ENCODE results near the gene ANXA10. TPM values are rescaled to one million over a fixed set of nuclear protein-coding genes. Genes with fewer than 3 reads are reported as not detected.

The ANXA10 gene
- total and polyA plus RNA-seq, 2 of the 4 experiments (the other 2 are of a cell fraction): 0.44 to 0.72 TPM

DNA sequence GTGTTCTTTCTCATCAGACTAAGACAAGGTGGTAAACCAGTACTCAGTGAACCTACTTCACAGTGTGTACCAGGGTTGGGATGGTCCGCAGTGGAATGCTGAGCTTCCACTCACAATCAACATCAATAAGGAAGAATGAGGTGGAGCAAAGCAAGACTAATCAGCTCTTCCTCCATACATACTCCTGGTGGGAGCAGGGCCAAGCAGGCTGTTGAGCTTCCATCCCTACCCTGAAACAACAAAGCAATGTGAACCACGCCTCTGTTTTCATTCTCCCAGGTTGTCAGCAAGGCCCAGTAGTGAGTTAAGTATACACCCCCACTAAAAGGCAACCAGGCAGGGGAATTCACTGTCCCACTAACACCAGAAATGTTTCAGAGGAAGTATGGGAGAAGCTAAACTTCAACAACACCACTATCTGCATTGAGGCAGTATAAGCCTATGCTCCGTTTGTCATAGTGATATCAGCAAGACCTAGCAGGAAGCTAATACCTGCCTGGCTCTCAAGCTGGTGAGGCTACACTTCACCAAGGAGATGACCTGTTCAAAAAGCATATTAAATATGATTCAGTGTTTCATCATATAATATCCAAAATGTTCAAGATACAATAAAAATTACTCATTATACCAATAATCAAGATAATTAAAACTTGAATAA lies 116.7 kb downstream of the ANXA10 start:
- dilution Hi-C loops (cut with HindIII; ENCODE audit: low sequenced_read_pairs, unreplicated experiment) (no loop called here), intact Hi-C loops (cut with micrococcal nuclease) (no loop called here), in situ Hi-C loops (cut with MboI; ENCODE audit: low sequenced_read_pairs) (no loop called here)
- Histone ChIP-seq H2BK5ac (ENCODE audit: low read depth, low read length, poor library complexity, severe bottlenecking) (no peak overlapping the region), H3K4me3 (ENCODE audit: insufficient read depth, low read depth, low read length) (no peak overlapping the region), H3K9me1 (ENCODE audit: insufficient read depth, low read length) (no peaks in the 10 kb centered on the region), H3K4ac (ENCODE audit: low read depth, low read length) (no peak overlapping the region), H3K79me1 (ENCODE audit: low read depth in 1 of 2, low read length in 2 of 2) (no peaks in the 10 kb centered on the region), H3K9ac (ENCODE audit: low read depth, low read length) (no peak overlapping the region), H2BK120ac (ENCODE audit: low read depth, low read length) (no peak overlapping the region), H3K36me3 (ENCODE audit: control insufficient read depth, insufficient read depth, low read length) (no peaks in the 10 kb centered on the region), H3K4me1 (ENCODE audit: control insufficient read depth, insufficient read depth, low read length) (no peaks in the 10 kb centered on the region), H3K56ac (ENCODE audit: extremely low read depth, insufficient read depth, low read length) (no peak overlapping the region), H4K91ac (ENCODE audit: insufficient read depth, low read depth, low read length) (no peak overlapping the region), H2BK20ac (ENCODE audit: low read depth, low read length) (no peak overlapping the region), H2AK5ac (ENCODE audit: low read depth, low read length) (no peak overlapping the region), H3K4me2 (ENCODE audit: low read depth, low read length) (no peak overlapping the region), H2AK9ac (replicated peaks; ENCODE audit: low read depth, low read length, poor library complexity) (peak overlapping the region; percentile 44), H4K5ac (ENCODE audit: low read depth, low read length) (no peak overlapping the region), H3K18ac (ENCODE audit: low read depth, low read length) (no peak overlapping the region), H3K23ac (ENCODE audit: low read depth, low read length) (no peak overlapping the region), H4K8ac (ENCODE audit: low read depth in 2 of 2, low read length in 2 of 2) (no peak overlapping the region), H3K14ac (replicated peaks; ENCODE audit: low read depth, low read length) (no peak overlapping the region), H3K9me3 (ENCODE audit: control insufficient read depth, insufficient read depth, low read length) (peaks cover 3% of the 10 kb centered on the region; the same call in 1 of the 2 replicates), H2AFZ (replicated peaks; ENCODE audit: low read length, poor library complexity) (no peak overlapping the region), H4K20me1 (ENCODE audit: insufficient read depth, low read length) (no peaks in the 10 kb centered on the region), H2BK15ac (ENCODE audit: low read depth, low read length) (no peak overlapping the region), H3K27me3 (ENCODE audit: control insufficient read depth, insufficient read depth, low read length) (no peaks in the 10 kb centered on the region), H3K27ac (ENCODE audit: insufficient read depth, low read length) (no peak overlapping the region)
- ATAC-seq (ENCODE audit: low read depth) (no peak), DNase-seq (no peak)
- POLR2A ChIA-PET (ENCODE audit: unreplicated experiment): no interaction called here
- CTCF ChIA-PET: interaction anchor here (0.6 kb wide), 2 partner anchors 116 to 534 kb away, joined by 3 read pairs; no protein-coding TSS in a partner anchor
- BruUV-seq (replicated peaks): no TSS peak
- TF ChIP-seq, protein P1, sequence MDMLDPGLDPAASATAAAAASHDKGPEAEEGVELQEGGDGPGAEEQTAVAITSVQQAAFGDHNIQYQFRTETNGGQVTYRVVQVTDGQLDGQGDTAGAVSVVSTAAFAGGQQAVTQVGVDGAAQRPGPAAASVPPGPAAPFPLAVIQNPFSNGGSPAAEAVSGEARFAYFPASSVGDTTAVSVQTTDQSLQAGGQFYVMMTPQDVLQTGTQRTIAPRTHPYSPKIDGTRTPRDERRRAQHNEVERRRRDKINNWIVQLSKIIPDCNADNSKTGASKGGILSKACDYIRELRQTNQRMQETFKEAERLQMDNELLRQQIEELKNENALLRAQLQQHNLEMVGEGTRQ (IDR thresholded peaks at IDR 0.05; ENCODE audit: low read depth, low read length): no peak
- TF ChIP-seq MAZ (IDR thresholded peaks at IDR 0.05; ENCODE audit: borderline replicate concordance, low read depth, low read length): no peak
- no peak for TF ChIP-seq MXI1 (IDR thresholded peaks at IDR 0.05; ENCODE audit: borderline replicate concordance, low read depth, low read length)
- TF ChIP-seq FOS (IDR thresholded peaks at IDR 0.05; ENCODE audit: low read depth, low read length): no peak
- TF ChIP-seq CEBPB (IDR thresholded peaks at IDR 0.05; ENCODE audit: low read depth, low read length): no peak
- TF ChIP-seq BHLHE40 (IDR thresholded peaks at IDR 0.05; ENCODE audit: low read depth, low read length): no peak
- TF ChIP-seq NFE2L2 (IDR thresholded peaks at IDR 0.05; ENCODE audit: low read depth, low read length): no peak
- TF ChIP-seq MAFK (IDR thresholded peaks at IDR 0.05; ENCODE audit: low read depth, low read length): no peak
- TF ChIP-seq POLR2A (IDR thresholded peaks at IDR 0.05; ENCODE audit: low read depth, low read length): no peak
- TF ChIP-seq CHD1 (IDR thresholded peaks at IDR 0.05; ENCODE audit: low read depth, low read length): no peak
- TF ChIP-seq RCOR1 (IDR thresholded peaks at IDR 0.05; ENCODE audit: insufficient replicate concordance, low read length): no peak
- no peak for TF ChIP-seq RFX5 (IDR thresholded peaks at IDR 0.05; ENCODE audit: low read depth, low read length)
- TF ChIP-seq, protein P2, sequence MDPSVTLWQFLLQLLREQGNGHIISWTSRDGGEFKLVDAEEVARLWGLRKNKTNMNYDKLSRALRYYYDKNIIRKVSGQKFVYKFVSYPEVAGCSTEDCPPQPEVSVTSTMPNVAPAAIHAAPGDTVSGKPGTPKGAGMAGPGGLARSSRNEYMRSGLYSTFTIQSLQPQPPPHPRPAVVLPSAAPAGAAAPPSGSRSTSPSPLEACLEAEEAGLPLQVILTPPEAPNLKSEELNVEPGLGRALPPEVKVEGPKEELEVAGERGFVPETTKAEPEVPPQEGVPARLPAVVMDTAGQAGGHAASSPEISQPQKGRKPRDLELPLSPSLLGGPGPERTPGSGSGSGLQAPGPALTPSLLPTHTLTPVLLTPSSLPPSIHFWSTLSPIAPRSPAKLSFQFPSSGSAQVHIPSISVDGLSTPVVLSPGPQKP (IDR thresholded peaks at IDR 0.05; ENCODE audit: borderline replicate concordance, low read depth, low read length): no peak
- TF ChIP-seq SMC3 (IDR thresholded peaks at IDR 0.05; ENCODE audit: low read depth, low read length): no peak
- TF ChIP-seq, protein P3, sequence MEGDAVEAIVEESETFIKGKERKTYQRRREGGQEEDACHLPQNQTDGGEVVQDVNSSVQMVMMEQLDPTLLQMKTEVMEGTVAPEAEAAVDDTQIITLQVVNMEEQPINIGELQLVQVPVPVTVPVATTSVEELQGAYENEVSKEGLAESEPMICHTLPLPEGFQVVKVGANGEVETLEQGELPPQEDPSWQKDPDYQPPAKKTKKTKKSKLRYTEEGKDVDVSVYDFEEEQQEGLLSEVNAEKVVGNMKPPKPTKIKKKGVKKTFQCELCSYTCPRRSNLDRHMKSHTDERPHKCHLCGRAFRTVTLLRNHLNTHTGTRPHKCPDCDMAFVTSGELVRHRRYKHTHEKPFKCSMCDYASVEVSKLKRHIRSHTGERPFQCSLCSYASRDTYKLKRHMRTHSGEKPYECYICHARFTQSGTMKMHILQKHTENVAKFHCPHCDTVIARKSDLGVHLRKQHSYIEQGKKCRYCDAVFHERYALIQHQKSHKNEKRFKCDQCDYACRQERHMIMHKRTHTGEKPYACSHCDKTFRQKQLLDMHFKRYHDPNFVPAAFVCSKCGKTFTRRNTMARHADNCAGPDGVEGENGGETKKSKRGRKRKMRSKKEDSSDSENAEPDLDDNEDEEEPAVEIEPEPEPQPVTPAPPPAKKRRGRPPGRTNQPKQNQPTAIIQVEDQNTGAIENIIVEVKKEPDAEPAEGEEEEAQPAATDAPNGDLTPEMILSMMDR (conservative IDR thresholded peaks at IDR 0.05; ENCODE audit: low read depth, low read length): no peak
- TF ChIP-seq RAD21 (IDR thresholded peaks at IDR 0.05; ENCODE audit: low read length): no peak
- WGBS, 2 experiments (ENCODE audit: extremely low coverage in 2 of 2, insufficient read length in 1 of 2): no CpG with 5 or more reads among the region's 3 CpGs
